A673 (cell line): Measurements from ENCODE around the gene GNAI2. TPM values are rescaled to one million over a fixed set of nuclear protein-coding genes. Genes with fewer than 3 reads are reported as not detected.
"Not testable (repeated sequence)": the region's sequence is repeated elsewhere in the genome, so short reads cannot be mapped to it uniquely, and the experiment has no call there.

ENCODE experiments used
- BruUV-seq: library from RNA; stranded (reverse); fragments of 400-500 nt; replicated peaks from 2 replicates; lab custom pipeline; 2021; lab: Mats Ljungman, UMichigan
- CTCF ChIA-PET: fragments of 300-600 bp; sonication (Branson Sonifier 250); formaldehyde crosslinking; loops from one replicate; lab custom pipeline; 2022; ENCODE audit warnings: antibody characterized with exemption; lab: Charles Lee
- POLR2A ChIA-PET: fragments of 300-600 bp; sonication (Branson Sonifier 250); formaldehyde crosslinking; loops from one replicate; lab custom pipeline; 2022; ENCODE audit warnings: antibody characterized with exemption; ENCODE audit not compliant: low non-redundant PET; lab: Charles Lee
- DNase-seq: peaks from one replicate; pipeline ENCODE4 v3.0.0-alpha.2; 2015; ENCODE audit warnings: low spot score
- H3K27ac ChIP-seq: fragments of 200-600 bp; sonication (generic); 2 replicates; pipeline ENCODE4 v1.5.1; 2016; ENCODE audit warnings: mixed run types, low read depth, mild to moderate bottlenecking, mixed read lengths, antibody characterized with exemption, low read length; ENCODE audit not compliant: poor library complexity, severe bottlenecking
- H3K27me3 ChIP-seq: fragments of 200-600 bp; sonication (generic); replicated peaks from 2 replicates; pipeline ENCODE4 v1.6.1; 2017; ENCODE audit warnings: mixed run types, low read depth, mild to moderate bottlenecking, mixed read lengths, antibody characterized with exemption, low read length; ENCODE audit not compliant: insufficient read depth, poor library complexity
- H3K36me3 ChIP-seq: fragments of 200-600 bp; sonication (generic); 2 replicates; pipeline ENCODE4 v1.6.1; 2016; ENCODE audit warnings: mixed run types, mild to moderate bottlenecking, mixed read lengths, antibody characterized with exemption, low read length; ENCODE audit not compliant: insufficient read depth, poor library complexity, severe bottlenecking
- H3K4me1 ChIP-seq: fragments of 200-600 bp; sonication (generic); 2 replicates; pipeline ENCODE4 v1.6.1; 2017; ENCODE audit warnings: mixed run types, mild to moderate bottlenecking, mixed read lengths, antibody characterized with exemption, low read length; ENCODE audit not compliant: insufficient read depth, poor library complexity, severe bottlenecking
- H3K4me3 ChIP-seq: fragments of 200-600 bp; sonication (generic); 2 replicates; pipeline ENCODE4 v1.5.1; 2016; ENCODE audit warnings: low read depth, mixed run types, mild to moderate bottlenecking, mixed read lengths, low read length; ENCODE audit not compliant: poor library complexity, severe bottlenecking
- H3K9me3 ChIP-seq: fragments of 200-600 bp; sonication (generic); 2 replicates; pipeline ENCODE4 v1.6.1; 2016; ENCODE audit warnings: mixed run types, low read depth, mild to moderate bottlenecking, mixed read lengths, antibody characterized with exemption, low read length; ENCODE audit not compliant: poor library complexity, severe bottlenecking
- CTCF ChIP-seq: fragments of 300-800, 200-600 bp; sonication (generic); conservative IDR thresholded peaks from 2 replicates; pipeline ENCODE4 v1.5.1; 2017; ENCODE audit warnings: low read depth, mild to moderate bottlenecking, antibody characterized with exemption, low read length, moderate library complexity, mixed read lengths
- EZH2 ChIP-seq: fragments of 200-600 bp; sonication (generic); IDR thresholded peaks from 2 replicates; pipeline ENCODE4 v1.6.1; 2017; ENCODE audit warnings: borderline replicate concordance, low read depth, mild to moderate bottlenecking, mixed read lengths, antibody characterized with exemption, low read length; ENCODE audit not compliant: poor library complexity, severe bottlenecking
- intact Hi-C: fragments of 100-400 bp; cut with micrococcal nuclease; formaldehyde crosslinking; loops from one replicate; pipeline ENCODE4 v1.10.0; 2022; ENCODE audit not compliant: unreplicated experiment
- total RNA-seq: library from RNA; stranded (reverse); gene quantifications from 2 replicates; pipeline ENCODE4 v1.2.3, GENCODE V29; 2021

Gene GNAI2
- total RNA-seq, 1 experiment from 2014 or later, result 115 TPM

- ChIA-PET CTCF (no interaction called here), POLR2A (no interaction called here)
- no peaks in the 10 kb centered on the region for H3K9me3 ChIP-seq
- TF ChIP-seq EZH2 (no peak), CTCF (no peak)
- H3K36me3 ChIP-seq, result no peaks in the 10 kb centered on the region
- no peak overlapping the region for H3K4me3 ChIP-seq
- no peak overlapping the region for H3K27ac ChIP-seq
- no peak for DNase-seq
- peaks cover 4% of the 10 kb centered on the region for H3K27me3 ChIP-seq
- peaks cover 6% of the 10 kb centered on the region for H3K4me1 ChIP-seq
- BruUV-seq, result no TSS peak
- intact Hi-C loops, result no loop called here
Observed at GRCh38 chr3:50270422-50271224, 34.6 kb downstream of the GNAI2 start.

- POLR2A ChIA-PET, result no interaction called here
- Histone ChIP-seq H3K4me3 (no peak overlapping the region), H3K36me3 (no peaks in the 10 kb centered on the region), H3K9me3 (no peaks in the 10 kb centered on the region), H3K27me3 (peaks cover 4% of the 10 kb centered on the region), H3K4me1 (peaks cover 6% of the 10 kb centered on the region), H3K27ac (no peak overlapping the region)
- intact Hi-C loops, result no loop called here
- CTCF ChIA-PET, result no interaction called here
- no TSS peak for BruUV-seq
- no peak for DNase-seq
- no peak for TF ChIP-seq CTCF
Observed at GRCh38 chr3:50271314-50271936, 35.4 kb downstream of the GNAI2 start.

- H3K4me3 ChIP-seq, BruUV-seq, H3K9me3 ChIP-seq, DNase-seq, H3K4me1 ChIP-seq, intact Hi-C loops, POLR2A ChIA-PET, H3K27me3 ChIP-seq, CTCF ChIA-PET, H3K27ac ChIP-seq, H3K36me3 ChIP-seq: not testable (repeated sequence)
Observed at GRCh38 chr3:50272538-50272910, 36.5 kb downstream of the GNAI2 start.
